Naive thymus-derived CD4-positive, alpha-beta T cell (primary cell): ENCODE results near the gene ERP27. TPM values are rescaled to one million over a fixed set of nuclear protein-coding genes. Genes with fewer than 3 reads are reported as not detected.
A peak's percentile ranks its signal among the peaks of the same experiment; 100 is the strongest.

Experiments
- ATAC-seq: fragments of 150-1000 bp; cut with Tn5 transposase; 2 replicates; pipeline ENCODE4 v1.10.0; 2021; ENCODE audit warnings: mild to moderate bottlenecking, moderate library complexity
- CTCF ChIA-PET: fragments of 350-600 bp; sonication (Branson Sonifier 250); formaldehyde crosslinking; loops from one replicate; lab custom pipeline; 2021; ENCODE audit warnings: antibody characterized with exemption; lab: Charles Lee
- POLR2A ChIA-PET: fragments of 350-600 bp; sonication (Branson Sonifier 250); formaldehyde crosslinking; loops from one replicate; lab custom pipeline; 2021; ENCODE audit warnings: antibody characterized with exemption, inconsistent platforms; lab: Charles Lee
- DNase-seq, 9 donors: peaks; one replicate each; pipeline versions ENCODE4 v3.0.0 to v3.0.0-alpha.2; 2020 to 2022; ENCODE audit warnings: mixed read lengths in 1 of 9
- H3K27ac ChIP-seq: one replicate; pipeline ENCODE4 v1.7.0; 2013; ENCODE audit warnings: mild to moderate bottlenecking, low read depth, low read length, moderate library complexity
- H3K27me3 ChIP-seq, 2 donors: one replicate each; pipeline ENCODE4 v1.7.0; 2013; ENCODE audit warnings: low read length in 2 of 2, mild to moderate bottlenecking in 2 of 2, moderate library complexity in 2 of 2; ENCODE audit not compliant: control insufficient read depth in 2 of 2, insufficient read depth in 2 of 2
- H3K36me3 ChIP-seq, 3 experiments: 1 replicate in 2 of 3; 2 replicates in 1 of 3; pipeline ENCODE4 v1.7.0; 2013; ENCODE audit warnings: low read length in 3 of 3, mild to moderate bottlenecking in 3 of 3, moderate library complexity in 1 of 3; ENCODE audit not compliant: insufficient read depth in 3 of 3, control insufficient read depth in 2 of 3
- H3K4me1 ChIP-seq, 2 donors: one replicate each; pipeline ENCODE4 v1.7.0; 2013; ENCODE audit warnings: low read length in 2 of 2, mild to moderate bottlenecking in 2 of 2, moderate library complexity in 1 of 2; ENCODE audit not compliant: control insufficient read depth in 2 of 2, insufficient read depth in 2 of 2
- H3K4me3 ChIP-seq: 2 replicates; pipeline ENCODE4 v1.7.0; 2013; ENCODE audit warnings: mild to moderate bottlenecking, low read length
- H3K9me3 ChIP-seq, 3 experiments: 1 replicate in 2 of 3; 2 replicates in 1 of 3; pipeline ENCODE4 v1.7.0; 2013; ENCODE audit warnings: low read length in 3 of 3; ENCODE audit not compliant: control insufficient read depth in 2 of 3
- H3K27ac Mint-ChIP-seq, 9 donors: one replicate each; pipeline ENCODE4 v1.8.0; 2020 to 2022; ENCODE audit warnings: mixed read lengths in 9 of 9, mild to moderate bottlenecking in 8 of 9, moderate library complexity in 5 of 9, inconsistent platforms in 2 of 9
- H3K27me3 Mint-ChIP-seq, 5 donors: one replicate each; pipeline ENCODE4 v1.8.0; 2021 to 2022; ENCODE audit warnings: mixed read lengths in 5 of 5, mild to moderate bottlenecking in 1 of 5
- H3K36me3 Mint-ChIP-seq, 5 donors: one replicate each; pipeline ENCODE4 v1.8.0; 2020 to 2022; ENCODE audit warnings: mixed read lengths in 5 of 5, mild to moderate bottlenecking in 3 of 5, inconsistent platforms in 1 of 5
- H3K4me1 Mint-ChIP-seq, 7 donors: one replicate each; pipeline ENCODE4 v1.8.0; 2020 to 2022; ENCODE audit warnings: mixed read lengths in 7 of 7, mild to moderate bottlenecking in 3 of 7, inconsistent platforms in 1 of 7
- H3K4me3 Mint-ChIP-seq, 10 donors: one replicate each; pipeline ENCODE4 v1.8.0; 2020 to 2022; ENCODE audit warnings: mild to moderate bottlenecking in 10 of 10, mixed read lengths in 10 of 10, moderate library complexity in 6 of 10, inconsistent platforms in 2 of 10
- H3K9me3 Mint-ChIP-seq, 11 donors: one replicate each; pipeline ENCODE4 v1.8.0; 2020 to 2022; ENCODE audit warnings: mixed read lengths in 11 of 11, mild to moderate bottlenecking in 4 of 11, inconsistent platforms in 1 of 11, moderate library complexity in 1 of 11
- intact Hi-C, 2 donors: fragments of 100-400 bp; cut with micrococcal nuclease; formaldehyde crosslinking; loops; one replicate each; pipeline ENCODE4 v1.15.1; 2023
- polyA plus RNA-seq, 2 donors: library from polyadenylated mRNA; unstranded; fragments of 300-500 nt; fragmentation: Illumina TruSeq; gene quantifications; one replicate each; pipeline ENCODE4 v1.2.3, GENCODE V29; 2021
- total RNA-seq, 6 experiments: library from RNA in 5 of 6; stranded (reverse) in 5 of 6; gene quantifications; 1 replicate in 5 of 6; 2 replicates in 1 of 6; pipeline ENCODE4 v1.2.3 and lab custom pipeline; 2021 to 2026

ERP27 gene
- total and polyA plus RNA-seq, 7 experiments from 2014 or later: 5.6 to 20.3 (median 13.1) TPM

- Mint-ChIP-seq H3K9me3 (peaks cover 0 to 2% (median 0%) of the 10 kb centered on the region in 11 donors), H3K4me1 (peaks cover 0 to 36% (median 27%) of the 10 kb centered on the region in 7 donors), H3K27ac (no peak overlapping the region), H3K4me3 (no peak overlapping the region), H3K36me3 (peaks cover 23 to 76% (median 54%) of the 10 kb centered on the region in 5 donors), H3K27me3 (no peaks in the 10 kb centered on the region)
- ChIA-PET CTCF (interaction anchor here (0.7 kb wide), 2 partner anchors 83 to 152 kb away, joined by 3 read pairs; no protein-coding TSS in a partner anchor), POLR2A (interaction anchor here (0.6 to 1.0 kb wide), 3 partner anchors 10 to 28 kb away, joined by 3 to 4 read pairs (median 4); no protein-coding TSS in a partner anchor)
- no peaks in the 10 kb centered on the region for H3K9me3 ChIP-seq
- intact Hi-C loops: no loop called here
- H3K27me3 ChIP-seq: no peaks in the 10 kb centered on the region
- H3K4me1 ChIP-seq: no peaks in the 10 kb centered on the region
- H3K36me3 ChIP-seq: peaks cover 6 to 56% (median 20%) of the 10 kb centered on the region in 3 experiments
- ATAC-seq (no peak), DNase-seq (no peak)
- H3K4me3 ChIP-seq: no peak overlapping the region
- H3K27ac ChIP-seq: no peak overlapping the region
Measured at GRCh38 chr12:14931359-14931758, 7.0 kb downstream of the ERP27 start.

- no peaks in the 10 kb centered on the region for H3K27me3 Mint-ChIP-seq
- POLR2A ChIA-PET: interaction anchor here (0.6 kb wide), 1 partner anchor 153 kb away, joined by 3 read pairs; no protein-coding TSS in a partner anchor
- no peak overlapping the region for H3K4me3 Mint-ChIP-seq
- intact Hi-C loops: no loop called here
- Histone ChIP-seq H3K9me3 (no peaks in the 10 kb centered on the region), H3K36me3 (peaks cover 6 to 49% (median 20%) of the 10 kb centered on the region in 3 experiments), H3K4me3 (no peak overlapping the region), H3K27me3 (no peaks in the 10 kb centered on the region), H3K4me1 (no peaks in the 10 kb centered on the region), H3K27ac (no peak overlapping the region)
- H3K36me3 Mint-ChIP-seq: peaks cover 23 to 69% (median 46%) of the 10 kb centered on the region in 5 donors
- peaks cover 0 to 32% (median 22%) of the 10 kb centered on the region in 7 donors for H3K4me1 Mint-ChIP-seq
- ATAC-seq (no peak), DNase-seq (no peak)
- CTCF ChIA-PET: interaction anchor here (0.7 kb wide), 1 partner anchor 629 kb away, joined by 3 read pairs; no protein-coding TSS in a partner anchor
- H3K27ac Mint-ChIP-seq: no peak overlapping the region
- peaks cover 0 to 2% (median 0%) of the 10 kb centered on the region in 11 donors for H3K9me3 Mint-ChIP-seq
Measured at GRCh38 chr12:14930299-14930698, 8.0 kb downstream of the ERP27 start.

DNA sequence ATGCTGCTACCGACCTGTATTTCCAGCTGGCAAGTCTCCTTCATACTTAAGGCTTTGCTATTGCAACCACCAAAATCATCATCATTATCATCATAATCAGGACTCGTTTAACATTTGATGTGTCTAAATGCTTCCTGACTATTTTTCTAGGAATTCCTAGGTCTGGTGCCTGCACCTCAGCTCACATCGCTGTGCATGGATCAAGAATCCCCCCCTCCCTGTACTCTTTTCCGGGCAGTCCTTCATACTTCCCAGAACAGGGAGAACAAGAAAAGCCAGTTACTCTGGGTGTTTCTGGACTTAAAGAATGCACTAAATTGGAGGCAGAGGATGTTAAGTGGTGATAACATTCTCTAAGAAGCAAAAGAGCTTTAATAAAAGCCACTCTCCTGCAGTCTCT lies 9.4 kb downstream of the ERP27 start:
- ChIA-PET POLR2A (interaction anchor here (1.4 kb wide), 1 partner anchor 12 kb away, joined by 3 read pairs; no protein-coding TSS in a partner anchor), CTCF (interaction anchor here (1.5 kb wide), 1 partner anchor 83 kb away, joined by 3 read pairs; no protein-coding TSS in a partner anchor)
- Histone ChIP-seq H3K27me3 (no peaks in the 10 kb centered on the region), H3K36me3 (peaks cover 0 to 41% (median 14%) of the 10 kb centered on the region in 3 experiments), H3K9me3 (no peaks in the 10 kb centered on the region), H3K4me3 (no peak overlapping the region), H3K4me1 (no peaks in the 10 kb centered on the region), H3K27ac (no peak overlapping the region)
- H3K27ac Mint-ChIP-seq: peak overlapping the region in 3 of 9 donors; percentile 23 to 43 (median 25)
- H3K4me3 Mint-ChIP-seq: no peak overlapping the region
- DNase-seq (no peak), ATAC-seq (no peak)
- peaks cover 0 to 2% (median 0%) of the 10 kb centered on the region in 11 donors for H3K9me3 Mint-ChIP-seq
- peaks cover 21 to 61% (median 43%) of the 10 kb centered on the region in 5 donors for H3K36me3 Mint-ChIP-seq
- peaks cover 0 to 26% (median 20%) of the 10 kb centered on the region in 7 donors for H3K4me1 Mint-ChIP-seq
- intact Hi-C loops: no loop called here
- H3K27me3 Mint-ChIP-seq: no peaks in the 10 kb centered on the region

GRCh38 chr12:14927267-14927666 lies 11.1 kb downstream of the ERP27 start:
- DNase-seq (no peak), ATAC-seq (no peak)
- no peak overlapping the region for H3K4me3 Mint-ChIP-seq
- peaks cover 0 to 1% (median 0%) of the 10 kb centered on the region in 11 donors for H3K9me3 Mint-ChIP-seq
- Histone ChIP-seq H3K36me3 (peaks cover 0 to 27% (median 14%) of the 10 kb centered on the region in 3 experiments), H3K27ac (no peak overlapping the region), H3K27me3 (no peaks in the 10 kb centered on the region), H3K9me3 (no peaks in the 10 kb centered on the region), H3K4me1 (no peaks in the 10 kb centered on the region), H3K4me3 (no peak overlapping the region)
- H3K36me3 Mint-ChIP-seq: peaks cover 8 to 53% (median 35%) of the 10 kb centered on the region in 5 donors
- intact Hi-C loops: no loop called here
- peak overlapping the region in 2 of 9 donors; percentile 36 to 68 for H3K27ac Mint-ChIP-seq
- H3K27me3 Mint-ChIP-seq: no peaks in the 10 kb centered on the region
- H3K4me1 Mint-ChIP-seq: peaks cover 0 to 16% (median 11%) of the 10 kb centered on the region in 7 donors
- ChIA-PET POLR2A (interaction anchor here (0.7 to 2.3 kb wide), 7 partner anchors 14 to 124 kb away, joined by 3 to 5 read pairs (median 4); partner anchors contain the start of genes C12orf60 and WBP11), CTCF (interaction anchor here (0.6 to 1.0 kb wide), 3 partner anchors 16 to 308 kb away, joined by 3 to 5 read pairs (median 3); no protein-coding TSS in a partner anchor)

- Mint-ChIP-seq H3K9me3 (no peaks in the 10 kb centered on the region), H3K27ac (peak overlapping the region in 1 of 9 donors; percentile 69), H3K4me1 (peaks cover 18 to 40% (median 30%) of the 10 kb centered on the region in 7 donors), H3K27me3 (no peaks in the 10 kb centered on the region), H3K4me3 (no peak overlapping the region), H3K36me3 (peaks cover 10 to 49% (median 38%) of the 10 kb centered on the region in 5 donors)
- no peak overlapping the region for H3K27ac ChIP-seq
- peaks cover 0 to 19% (median 4%) of the 10 kb centered on the region in 3 experiments for H3K36me3 ChIP-seq
- intact Hi-C loops: no loop called here
- DNase-seq (no peak), ATAC-seq (no peak)
- POLR2A ChIA-PET: no interaction called here
- no peak overlapping the region for H3K4me3 ChIP-seq
- H3K4me1 ChIP-seq: peaks cover 6 to 19% of the 10 kb centered on the region in 2 donors
- CTCF ChIA-PET: no interaction called here
- no peaks in the 10 kb centered on the region for H3K27me3 ChIP-seq
- H3K9me3 ChIP-seq: no peaks in the 10 kb centered on the region
Measured at GRCh38 chr12:14924541-14924940, 13.8 kb downstream of the ERP27 start.

- no peaks in the 10 kb centered on the region for H3K27me3 ChIP-seq
- H3K27ac Mint-ChIP-seq: peak overlapping the region in 2 of 9 donors; percentile 11 to 24
- peaks cover 18 to 45% (median 32%) of the 10 kb centered on the region in 7 donors for H3K4me1 Mint-ChIP-seq
- no peaks in the 10 kb centered on the region for H3K27me3 Mint-ChIP-seq
- POLR2A ChIA-PET: interaction anchor here (1.2 kb wide), 1 partner anchor 13 kb away, joined by 3 read pairs; no protein-coding TSS in a partner anchor
- H3K9me3 Mint-ChIP-seq: no peaks in the 10 kb centered on the region
- intact Hi-C loops: no loop called here
- H3K4me3 ChIP-seq: no peak overlapping the region
- H3K36me3 ChIP-seq: peaks cover 0 to 22% (median 5%) of the 10 kb centered on the region in 3 experiments
- CTCF ChIA-PET: no interaction called here
- H3K27ac ChIP-seq: no peak overlapping the region
- no peak for DNase-seq
- H3K9me3 ChIP-seq: no peaks in the 10 kb centered on the region
- H3K36me3 Mint-ChIP-seq: peaks cover 10 to 54% (median 44%) of the 10 kb centered on the region in 5 donors
- no peak for ATAC-seq
- H3K4me1 ChIP-seq: peaks cover 6 to 19% of the 10 kb centered on the region in 2 donors
- H3K4me3 Mint-ChIP-seq: no peak overlapping the region
Measured at GRCh38 chr12:14923944-14924343, 14.4 kb downstream of the ERP27 start.
